GM21737 (cell line): Measurements from ENCODE around the gene RARRES1.

ENCODE experiments used
- ATAC-seq: cut with Tn5 transposase; IDR thresholded peaks from one replicate; pipeline ENCODE4 v1.9.1; 2021; ENCODE audit warnings: mild to moderate bottlenecking, moderate library complexity; ENCODE audit not compliant: unreplicated experiment

The RARRES1 gene

DNA sequence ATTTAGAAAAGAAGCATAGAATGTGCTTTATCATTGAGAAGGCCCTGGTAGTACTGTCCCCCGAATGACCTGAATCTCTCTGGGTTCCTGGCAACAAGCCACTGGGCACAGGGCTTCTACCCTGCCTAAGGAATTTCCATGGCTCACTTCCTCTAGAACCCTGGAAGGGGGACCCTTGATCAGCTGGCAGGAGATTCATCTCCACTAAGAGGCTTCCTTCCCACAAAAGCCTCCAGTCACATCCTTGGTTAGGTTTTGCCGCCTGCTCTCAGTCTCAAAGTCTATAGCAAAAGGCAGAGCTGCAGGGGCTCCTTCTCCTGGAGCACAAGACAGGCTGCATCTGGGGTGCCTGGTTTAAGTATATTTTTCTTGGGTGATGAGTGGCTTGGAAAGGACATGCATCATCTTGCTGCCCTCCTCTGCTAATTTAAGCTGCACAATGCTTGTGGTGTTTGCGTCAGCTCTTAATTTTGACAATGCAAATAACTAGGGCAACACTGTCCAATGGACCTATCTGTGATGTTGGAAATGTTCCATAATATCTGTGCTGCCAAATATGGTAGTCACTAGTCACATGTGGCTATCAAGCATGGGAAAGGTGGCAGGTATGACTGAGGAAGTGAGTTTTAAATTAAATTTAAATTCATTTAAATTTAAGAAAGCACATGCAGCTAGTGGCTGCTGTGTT lies 33.4 kb upstream of the RARRES1 start:
- no peak for ATAC-seq

DNA sequence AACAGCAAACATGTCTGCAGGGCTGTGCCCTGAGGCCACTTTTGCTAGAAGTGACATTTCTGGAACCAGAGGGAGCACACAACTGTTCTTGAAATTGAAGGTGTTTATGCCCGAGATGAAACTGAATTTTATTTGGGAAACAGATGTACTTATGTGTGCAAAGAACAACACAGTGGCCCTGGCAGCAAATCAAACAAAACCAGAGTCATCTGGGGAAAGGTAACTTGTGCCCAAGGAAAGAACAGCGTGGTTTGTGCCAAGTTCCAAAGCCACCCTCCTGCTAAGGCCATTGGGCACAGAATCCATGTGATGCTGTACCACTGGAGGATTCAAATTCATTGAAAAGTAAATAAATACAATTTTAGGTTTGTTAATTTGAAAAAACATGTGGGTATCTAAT lies 31.2 kb upstream of the RARRES1 start:
- no peak for ATAC-seq

DNA sequence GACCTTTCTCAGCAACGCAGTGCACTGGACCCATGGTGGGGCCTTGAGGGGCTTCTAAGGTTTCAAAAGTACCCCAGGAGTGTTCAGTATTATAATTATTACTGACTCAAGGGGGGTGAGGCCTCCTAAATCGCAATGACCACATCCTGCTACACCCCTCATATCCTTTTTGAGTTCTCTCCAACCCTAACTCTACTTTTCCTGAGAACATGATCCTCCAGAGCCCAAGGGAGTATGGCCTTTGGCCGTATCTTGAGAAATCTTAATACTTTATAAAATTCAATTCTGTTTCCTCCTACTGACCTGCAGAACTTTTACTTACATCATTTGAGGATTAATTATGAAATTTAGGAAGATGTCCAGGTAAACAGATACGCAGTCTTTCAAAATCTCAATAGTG lies 30.4 kb upstream of the RARRES1 start:
- ATAC-seq, result no peak

DNA sequence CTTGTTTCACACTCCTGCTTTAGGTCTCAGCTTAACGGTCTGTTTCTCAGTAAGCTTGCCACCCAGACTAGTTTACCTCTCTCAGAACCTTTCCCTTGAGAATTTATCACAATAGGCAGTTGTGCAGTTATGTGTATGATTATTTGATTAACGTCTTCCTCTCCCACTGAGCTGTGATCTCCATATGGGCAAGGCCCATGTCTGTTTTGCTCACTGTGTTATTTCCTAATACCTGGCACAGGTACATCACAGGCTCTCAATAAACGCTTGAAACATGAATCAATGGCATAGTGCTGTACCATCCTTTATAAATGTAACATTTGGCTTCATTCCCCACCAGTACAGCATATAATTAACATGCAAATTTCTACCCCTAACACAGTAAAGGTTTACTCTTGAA lies 29.1 kb upstream of the RARRES1 start:
- no peak for ATAC-seq

DNA sequence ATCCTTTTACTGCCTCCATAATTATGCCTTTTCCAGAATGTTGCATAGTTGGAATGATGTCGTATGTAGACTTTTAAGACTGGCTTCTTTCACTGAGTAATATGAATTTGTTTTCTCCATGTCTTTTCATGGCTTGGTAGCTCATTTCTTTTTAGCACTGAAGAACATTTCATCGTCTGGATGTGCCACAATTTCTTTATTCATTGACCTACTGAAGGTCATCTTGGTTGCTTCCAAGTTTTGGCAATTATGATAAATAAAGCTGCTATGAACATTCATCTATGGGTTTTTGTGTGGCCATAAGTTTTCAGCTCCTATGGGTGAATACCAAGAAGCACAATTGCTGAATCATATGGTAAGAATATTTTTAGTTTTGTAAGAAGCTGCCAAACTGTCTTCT lies 23.2 kb upstream of the RARRES1 start:
- no peak for ATAC-seq

DNA sequence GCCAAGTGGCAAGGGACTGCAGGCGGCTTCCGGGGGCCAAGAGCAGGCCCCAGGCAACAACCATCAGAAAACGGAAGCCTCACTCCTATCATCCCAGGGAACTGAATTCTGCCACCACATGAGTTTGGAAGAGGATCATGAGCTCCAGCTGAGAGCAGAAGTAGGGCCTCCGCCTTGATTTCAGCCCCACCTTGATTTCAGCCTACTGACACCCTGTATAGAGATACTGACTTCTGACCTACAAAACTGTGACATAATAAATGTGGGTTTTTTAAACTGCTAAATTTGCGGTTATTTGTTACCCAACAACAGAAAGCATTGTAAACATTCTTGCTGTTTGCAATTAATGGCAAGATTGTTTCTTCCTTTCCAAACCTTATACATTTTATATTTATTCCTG lies 21.6 kb upstream of the RARRES1 start:
- ATAC-seq, result no peak

DNA sequence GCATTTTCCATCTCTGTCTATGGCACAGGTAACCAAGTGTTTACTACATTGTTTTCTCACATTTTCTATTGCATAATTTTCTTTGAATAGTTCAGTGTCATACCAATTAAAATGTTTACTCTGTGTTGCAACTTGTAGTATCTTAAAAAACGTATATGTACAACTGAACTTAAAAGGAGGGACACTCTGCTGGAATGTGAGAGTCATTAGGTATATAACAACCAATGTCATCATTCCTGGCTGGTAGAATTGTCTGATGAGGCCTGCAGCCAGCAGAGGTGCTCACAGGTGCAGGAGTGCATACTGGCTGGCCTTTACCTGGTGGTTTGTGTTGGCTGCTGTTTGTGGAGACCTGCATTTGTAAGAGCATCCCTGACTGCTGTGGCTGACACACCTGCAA lies 19.1 kb upstream of the RARRES1 start:
- no peak for ATAC-seq

DNA sequence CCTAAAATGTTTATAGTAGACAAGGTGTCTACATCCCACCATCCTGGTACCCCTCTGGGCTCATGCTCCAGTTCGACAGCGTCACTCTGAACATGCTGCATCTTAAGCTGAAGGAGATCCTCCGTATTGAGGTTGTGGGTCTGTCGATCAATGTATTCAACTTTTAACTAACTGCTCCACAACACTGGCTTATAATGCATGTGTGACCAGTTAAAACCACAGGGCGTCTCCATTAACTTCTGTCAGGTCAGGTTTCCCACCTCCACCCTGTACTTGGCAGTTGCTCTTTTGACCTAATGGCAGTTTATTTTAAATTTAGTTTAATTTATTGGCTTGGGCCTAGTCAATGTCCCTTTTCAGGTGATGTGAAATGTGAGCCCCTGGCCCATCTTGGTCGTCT lies 17.8 kb upstream of the RARRES1 start:
- ATAC-seq, result no peak

DNA sequence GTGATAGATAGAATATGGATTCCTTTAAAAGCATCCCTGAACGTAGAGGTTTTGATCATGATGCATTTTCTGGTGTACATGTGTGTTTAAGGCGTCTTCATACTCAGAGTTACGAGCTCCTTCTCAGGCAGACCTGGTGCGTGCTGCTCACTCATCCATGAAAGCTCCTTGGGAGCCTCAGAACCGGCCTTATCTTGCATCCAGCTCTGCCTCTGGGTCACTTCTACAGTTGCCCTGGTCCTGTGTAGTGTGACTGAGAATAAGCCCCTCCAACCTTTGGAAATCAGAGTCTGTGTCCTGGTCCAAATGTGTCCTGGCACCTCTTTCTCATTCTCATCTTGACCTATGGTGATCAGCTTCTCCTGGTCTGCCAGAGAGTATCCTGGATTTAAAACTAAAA lies 17.3 kb upstream of the RARRES1 start:
- no peak for ATAC-seq

DNA sequence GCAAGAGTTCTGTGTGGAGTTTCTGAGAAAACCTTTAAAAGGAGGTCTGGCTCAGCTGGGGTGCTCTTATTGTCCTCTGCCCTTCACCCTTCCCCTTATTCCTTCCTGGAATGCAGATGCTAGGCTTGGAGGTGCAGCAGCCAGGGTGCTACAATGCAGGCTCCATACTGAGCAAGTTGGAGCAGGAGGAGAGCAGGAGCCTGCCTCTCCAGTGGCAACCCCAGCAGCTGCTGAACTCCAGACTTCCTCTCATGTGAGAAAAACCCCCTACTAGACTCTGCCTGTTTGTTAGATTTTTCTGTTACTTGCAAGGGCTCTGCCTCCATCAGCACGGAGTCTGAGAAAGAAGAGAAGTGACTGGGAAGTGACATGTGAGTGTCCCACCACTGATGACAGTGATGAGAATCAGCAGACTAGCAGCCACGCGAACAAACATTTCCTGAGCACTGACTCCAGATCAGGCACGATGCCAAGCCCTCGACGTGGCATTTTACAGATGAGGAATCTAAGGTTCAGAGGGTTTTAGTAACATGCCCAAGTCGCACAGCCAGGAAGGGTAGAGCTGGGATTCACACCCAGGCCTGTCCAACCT lies 16.1 kb upstream of the RARRES1 start:
- no peak for ATAC-seq

DNA sequence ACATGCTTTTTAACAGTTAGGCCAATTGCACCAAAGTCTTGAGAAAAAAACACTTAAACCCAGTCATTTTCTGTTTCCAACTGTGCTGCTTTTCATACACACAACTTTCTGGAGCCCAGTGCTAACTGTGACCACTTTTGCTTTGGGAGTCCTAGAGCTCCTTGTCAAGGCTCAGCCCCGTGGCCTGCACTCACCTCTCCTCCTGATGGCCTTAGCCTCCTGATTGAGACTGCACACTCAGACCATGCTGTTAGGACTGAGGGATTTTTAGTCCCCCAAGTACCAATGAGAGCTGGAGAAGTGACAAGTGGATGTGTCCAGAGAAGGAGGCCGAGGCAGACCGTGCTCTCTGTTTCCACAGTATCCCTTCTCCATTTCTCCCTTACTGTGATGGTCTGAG lies 15.2 kb upstream of the RARRES1 start:
- no peak for ATAC-seq

DNA sequence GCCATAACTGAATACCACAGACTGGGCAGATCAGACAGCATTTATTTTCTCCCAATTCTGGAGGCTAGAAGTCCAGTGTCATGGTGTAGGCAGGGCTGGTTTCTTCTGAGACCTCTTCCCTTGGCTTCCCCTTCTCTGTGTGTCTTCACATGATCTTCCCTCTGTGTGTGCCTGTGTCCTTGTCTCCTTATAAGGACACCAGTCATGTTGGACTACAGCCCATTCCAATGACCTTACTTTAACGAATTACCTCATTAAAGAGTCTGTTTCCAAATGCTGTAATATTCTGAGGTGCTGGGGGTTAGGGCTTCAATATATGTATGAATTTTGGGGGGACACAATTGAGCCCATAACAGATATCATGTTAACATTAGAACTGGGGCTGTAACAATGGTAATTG lies 13.3 kb upstream of the RARRES1 start:
- ATAC-seq, result no peak

DNA sequence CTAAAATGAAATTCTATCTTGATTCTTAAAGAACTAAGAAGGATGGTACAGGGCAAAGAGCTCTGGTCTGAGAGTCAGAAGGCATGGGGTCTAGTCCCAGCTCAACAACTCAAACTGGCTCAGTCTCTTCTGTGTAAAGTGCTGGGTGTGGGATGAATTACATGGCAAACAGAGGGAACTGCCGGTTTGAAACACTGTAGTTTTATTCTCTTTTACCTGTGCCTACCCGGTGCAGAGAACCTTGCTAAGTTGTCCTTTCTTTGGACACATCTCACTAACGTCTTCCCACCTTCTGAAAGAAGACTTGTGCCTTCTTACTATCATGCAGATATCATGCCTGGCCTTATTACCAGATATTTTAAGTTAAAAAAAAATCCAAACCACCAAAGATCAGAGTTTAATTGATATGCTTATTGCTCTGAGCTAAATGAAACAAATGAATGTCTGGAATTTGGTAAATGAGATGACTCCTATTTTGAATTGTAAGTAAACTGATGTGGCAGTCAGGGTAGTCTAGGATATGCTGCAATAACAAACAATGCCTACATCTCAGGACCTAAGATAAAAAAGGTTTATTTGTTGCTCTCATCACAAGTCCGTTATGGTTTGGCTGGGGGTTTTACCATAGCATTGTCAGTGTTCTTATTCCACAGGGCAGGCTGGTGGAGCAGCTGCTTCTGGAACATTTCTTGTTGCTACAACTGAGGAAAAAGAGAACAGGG lies 12.5 kb upstream of the RARRES1 start:
- no peak for ATAC-seq

DNA sequence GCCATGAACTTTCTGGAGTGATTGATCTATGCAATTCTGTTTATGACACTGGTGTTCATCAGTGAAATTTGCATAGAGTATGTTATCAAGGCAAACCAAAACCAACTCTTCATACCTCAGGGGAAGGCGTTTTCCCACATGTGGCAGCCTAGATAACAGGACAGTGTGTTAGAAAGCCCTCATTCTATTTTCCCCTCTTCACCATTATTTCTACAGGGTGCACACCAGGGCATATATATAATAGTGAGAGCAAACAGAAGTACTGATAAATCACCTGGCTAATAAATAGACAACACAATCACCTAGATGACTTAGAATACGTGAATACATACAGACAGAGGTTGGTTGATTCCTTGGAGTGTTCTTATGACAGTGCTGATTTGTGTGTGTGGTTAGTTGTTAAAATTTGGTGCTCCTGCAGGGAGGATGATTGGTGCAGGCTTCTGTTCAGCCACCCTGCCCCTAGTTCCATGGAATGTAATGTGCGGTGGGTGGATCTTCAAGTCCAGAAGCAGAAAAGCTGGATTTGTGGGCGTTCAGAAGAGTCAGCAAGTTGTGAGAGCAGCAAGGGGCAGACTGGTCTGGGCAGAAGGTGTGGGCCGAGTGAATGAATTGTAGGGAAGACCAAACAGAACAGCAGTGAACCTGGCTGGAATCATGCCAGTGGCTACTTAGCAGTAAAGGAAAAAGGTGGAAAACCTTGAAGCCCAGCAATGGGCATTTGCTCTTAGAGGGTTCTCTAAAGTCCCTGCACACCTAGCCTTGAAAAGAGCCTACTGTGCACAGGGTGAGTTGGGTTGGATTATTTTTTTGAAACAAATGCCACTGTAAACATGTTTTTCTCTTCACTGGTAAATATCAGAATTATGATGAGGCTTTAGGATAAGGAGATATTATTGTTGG lies 11.7 kb upstream of the RARRES1 start:
- ATAC-seq, result no peak

DNA sequence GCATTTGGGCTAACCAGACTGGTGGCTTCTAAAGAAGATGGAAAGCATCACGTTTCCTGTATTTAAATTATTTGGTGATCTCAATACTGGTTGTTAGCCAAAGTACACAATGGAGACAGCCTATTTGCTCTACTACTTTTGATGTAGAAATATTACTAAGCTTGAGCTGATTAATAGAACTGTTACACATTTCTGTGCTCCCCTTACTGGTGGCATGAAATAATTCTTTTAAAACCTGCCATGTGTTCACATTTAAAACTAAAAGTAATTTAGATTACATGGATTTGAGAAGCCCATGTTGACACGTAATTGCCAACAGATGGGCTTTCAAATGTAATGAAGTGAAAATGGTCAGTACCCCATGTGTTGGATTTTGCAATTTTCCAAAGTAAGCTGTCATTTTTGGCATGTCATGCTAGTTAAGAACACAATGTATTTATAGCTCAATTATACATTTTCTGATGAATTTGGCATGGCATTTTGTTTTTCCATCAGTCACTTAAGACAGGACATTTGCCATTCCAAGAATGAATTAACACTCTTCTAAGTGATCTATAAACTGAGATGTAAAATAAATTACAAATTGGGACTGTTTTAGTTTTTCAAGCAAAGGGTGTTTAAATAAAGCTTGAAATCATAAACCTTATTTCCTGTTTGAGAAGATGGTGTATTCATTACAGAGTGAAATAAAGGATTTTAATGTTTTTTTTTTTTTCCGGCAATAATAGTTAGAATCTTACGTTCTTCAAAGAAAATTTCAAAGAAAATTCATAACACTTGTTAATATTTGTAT lies 10.8 kb upstream of the RARRES1 start:
- ATAC-seq, result no peak

DNA sequence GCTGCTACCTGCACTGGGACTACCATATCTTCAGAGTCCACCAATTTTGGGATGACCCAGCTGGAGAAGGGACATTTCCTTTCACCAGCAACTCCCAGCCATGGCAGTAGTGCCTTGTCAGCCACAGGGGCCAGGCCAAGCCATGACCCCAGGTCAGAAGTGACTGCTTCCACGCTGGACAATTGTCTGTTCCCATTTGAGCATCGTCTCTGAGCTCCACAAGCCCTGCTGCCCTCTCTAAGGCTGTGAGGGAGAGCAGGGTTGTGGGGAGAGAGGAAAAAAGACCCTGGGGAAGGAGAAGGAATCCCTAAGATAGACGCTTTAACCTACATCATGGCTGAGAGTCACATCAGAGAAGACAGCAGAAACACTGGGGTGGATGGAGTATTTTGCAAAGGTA lies 7.4 kb upstream of the RARRES1 start:
- ATAC-seq, result no peak

DNA sequence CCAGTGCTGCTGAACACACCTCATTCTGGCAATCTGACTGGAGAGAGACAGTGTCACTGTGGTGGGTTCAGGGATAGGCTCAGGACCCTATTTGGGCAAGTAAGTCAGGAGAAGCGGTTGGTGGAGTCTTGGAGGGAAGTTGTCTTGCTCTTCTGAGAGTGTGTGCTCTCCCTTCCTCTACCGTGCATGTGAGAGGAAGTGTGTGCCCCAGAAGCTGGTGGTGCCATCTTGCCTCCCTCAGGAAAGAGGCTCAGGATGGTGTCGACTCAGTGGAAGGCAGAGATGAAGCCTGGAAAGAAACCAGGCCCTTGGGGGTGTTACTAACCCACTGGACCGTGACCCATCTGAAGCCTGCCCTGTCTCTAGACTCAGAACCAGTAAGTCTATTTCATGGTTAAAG lies 6.8 kb upstream of the RARRES1 start:
- no peak for ATAC-seq

DNA sequence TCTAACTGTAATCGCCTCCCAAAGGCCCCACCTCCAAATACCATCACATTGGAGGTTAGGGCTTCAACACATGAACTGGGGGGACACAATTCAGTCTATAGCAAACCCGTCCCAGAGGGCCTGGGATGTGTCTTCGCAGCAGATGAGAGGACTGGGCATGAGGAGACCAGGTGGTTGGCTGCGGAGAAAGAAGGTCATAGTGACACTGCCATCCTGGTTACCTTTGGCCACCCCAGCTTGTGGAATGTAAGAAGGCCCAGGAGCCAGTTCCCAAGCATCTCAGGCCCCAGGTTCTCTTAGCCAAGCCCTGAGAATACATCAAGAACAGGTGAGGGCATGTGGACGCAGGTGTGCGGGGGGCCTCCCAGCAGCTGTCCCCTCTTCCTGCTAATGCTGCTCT lies 6.4 kb upstream of the RARRES1 start:
- no peak for ATAC-seq

DNA sequence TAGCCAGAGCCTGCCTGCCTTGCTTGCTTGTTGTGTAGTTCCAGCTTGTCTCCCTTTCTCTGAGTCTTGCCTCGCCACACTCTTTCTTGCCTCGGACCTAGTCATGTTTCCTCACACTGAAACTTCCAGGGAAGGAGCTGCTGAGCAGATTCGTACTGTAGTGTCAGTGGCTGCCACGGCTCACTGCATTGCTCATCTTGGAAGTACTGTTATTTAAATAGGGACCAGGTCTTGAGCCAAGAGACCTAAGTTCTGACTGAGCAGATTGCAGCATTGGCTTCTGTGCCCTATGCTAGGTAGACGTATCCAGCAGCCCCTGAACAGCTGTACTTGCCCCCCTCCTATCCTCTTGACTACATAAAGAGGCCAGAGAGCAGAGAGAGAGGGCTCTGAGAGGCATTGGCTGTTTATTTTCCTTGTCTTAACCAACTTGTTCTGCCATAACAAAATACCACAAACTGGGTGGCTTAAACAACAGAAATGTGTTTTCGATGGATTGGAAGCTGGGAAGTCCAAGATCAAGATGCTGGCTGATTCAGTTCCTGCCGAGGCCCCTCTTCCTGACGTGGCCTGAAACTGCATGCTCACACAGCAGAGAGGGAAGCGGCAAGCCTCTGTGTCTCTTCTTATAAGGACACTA lies 5.8 kb upstream of the RARRES1 start:
- no peak for ATAC-seq

DNA sequence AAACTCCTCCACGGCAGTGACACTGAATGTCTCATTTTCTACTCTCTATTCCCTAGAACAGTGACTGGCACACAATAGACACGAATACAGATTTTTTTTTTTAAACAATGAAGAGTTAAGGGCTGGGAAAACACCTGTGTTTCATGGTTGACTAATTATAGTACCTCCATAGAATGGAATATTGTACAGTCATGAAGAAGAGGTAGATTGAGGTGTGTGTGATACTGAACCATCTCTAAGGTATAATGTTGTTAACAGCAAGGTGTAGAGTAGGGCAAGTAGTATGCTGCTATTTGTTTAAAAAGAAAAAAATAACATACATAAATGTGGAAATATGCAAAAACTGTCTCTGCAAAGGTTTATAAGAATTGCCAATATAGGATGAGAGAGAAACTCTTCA lies 5.2 kb upstream of the RARRES1 start:
- ATAC-seq, result no peak
